ENCODE data around the gene KDM4E. TPM values are rescaled to one million over a fixed set of nuclear protein-coding genes. Genes with fewer than 3 reads are reported as not detected.

KDM4E gene
- total RNA-seq, 1 experiment from 2014 or later = not detected

DNA sequence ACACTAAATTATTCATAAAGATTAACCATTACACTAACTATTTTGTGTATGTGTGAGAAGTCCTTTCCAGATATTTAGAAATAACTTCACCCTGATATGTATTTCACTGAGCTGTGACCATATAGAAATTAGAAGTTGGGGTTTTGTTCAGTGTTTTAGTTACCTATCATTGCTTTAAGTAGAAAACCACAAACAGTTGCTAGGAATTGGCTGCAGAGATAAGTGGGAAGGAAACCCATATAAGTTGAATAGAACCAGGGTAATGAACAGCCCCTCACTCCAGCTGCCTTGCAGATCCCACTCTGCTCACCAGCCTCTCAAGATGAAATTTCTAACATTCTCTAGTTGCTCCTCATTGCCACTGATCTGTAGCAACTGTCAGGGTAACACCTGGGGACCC is 51.9 kb downstream of the KDM4E start:
- DNase-seq (no peak), ATAC-seq (no peak)
- Histone ChIP-seq H3K9ac (ENCODE audit: low read length) (no peak overlapping the region), H3K27ac (ENCODE audit: low read length) (no peak overlapping the region), H3F3A (ENCODE audit: low read length, unreplicated experiment) (no peaks in the 10 kb centered on the region), H2AFZ (ENCODE audit: low read length) (no peak overlapping the region), H3K4me1 (ENCODE audit: insufficient read depth, low read length) (peaks cover 32% of the 10 kb centered on the region), H3K79me2 (ENCODE audit: low read length) (no peaks in the 10 kb centered on the region), H3K9me2 (replicated peaks; ENCODE audit: low read length) (no peaks in the 10 kb centered on the region), H3K36me3 (ENCODE audit: low read depth, low read length) (no peaks in the 10 kb centered on the region), H3K27me3 (ENCODE audit: low read length) (no peaks in the 10 kb centered on the region), H3K9me3 (ENCODE audit: low read length) (no peaks in the 10 kb centered on the region), H3K4me2 (ENCODE audit: low read length) (no peak overlapping the region), H4K20me1 (ENCODE audit: low read length) (no peaks in the 10 kb centered on the region), H3K4me3 (ENCODE audit: low read length) (no peak overlapping the region)
- POLR2A ChIA-PET (ENCODE audit: unreplicated experiment) = no interaction called here
- TF ChIP-seq, protein P1, sequence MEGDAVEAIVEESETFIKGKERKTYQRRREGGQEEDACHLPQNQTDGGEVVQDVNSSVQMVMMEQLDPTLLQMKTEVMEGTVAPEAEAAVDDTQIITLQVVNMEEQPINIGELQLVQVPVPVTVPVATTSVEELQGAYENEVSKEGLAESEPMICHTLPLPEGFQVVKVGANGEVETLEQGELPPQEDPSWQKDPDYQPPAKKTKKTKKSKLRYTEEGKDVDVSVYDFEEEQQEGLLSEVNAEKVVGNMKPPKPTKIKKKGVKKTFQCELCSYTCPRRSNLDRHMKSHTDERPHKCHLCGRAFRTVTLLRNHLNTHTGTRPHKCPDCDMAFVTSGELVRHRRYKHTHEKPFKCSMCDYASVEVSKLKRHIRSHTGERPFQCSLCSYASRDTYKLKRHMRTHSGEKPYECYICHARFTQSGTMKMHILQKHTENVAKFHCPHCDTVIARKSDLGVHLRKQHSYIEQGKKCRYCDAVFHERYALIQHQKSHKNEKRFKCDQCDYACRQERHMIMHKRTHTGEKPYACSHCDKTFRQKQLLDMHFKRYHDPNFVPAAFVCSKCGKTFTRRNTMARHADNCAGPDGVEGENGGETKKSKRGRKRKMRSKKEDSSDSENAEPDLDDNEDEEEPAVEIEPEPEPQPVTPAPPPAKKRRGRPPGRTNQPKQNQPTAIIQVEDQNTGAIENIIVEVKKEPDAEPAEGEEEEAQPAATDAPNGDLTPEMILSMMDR (conservative IDR thresholded peaks at IDR 0.05; ENCODE audit: low read depth, low read length) = no peak
- no peak for TF ChIP-seq EZH2 (IDR thresholded peaks at IDR 0.05; ENCODE audit: low read length, unreplicated experiment)
- CTCF ChIA-PET = interaction anchor here (1.7 kb wide), 1 partner anchor 75 kb away, joined by 6 read pairs; no protein-coding TSS in a partner anchor
- BruUV-seq (replicated peaks) = no TSS peak
- intact Hi-C loops (cut with micrococcal nuclease) = no loop called here

Other genes with a start within 250 kb of the KDM4E start
- 56.9 and 63.5 TPM in 2 replicates for gene CWC15, start 51.7 kb upstream of the KDM4E start, total RNA-seq (2014; rRNA removed)
- 2.7 and 4.1 TPM in 2 replicates for gene KDM4D, start 51.5 kb upstream of the KDM4E start, total RNA-seq (2014; rRNA removed)
- gene KDM4F, start 24.2 kb downstream of the KDM4E start, total RNA-seq (2014; rRNA removed) = not detected in 2 replicates
- gene SRSF8, start 41.7 kb downstream of the KDM4E start, total RNA-seq (2014; rRNA removed) = 17.2 and 20.4 TPM in 2 replicates
- gene ENDOD1, start 64.6 kb downstream of the KDM4E start, total RNA-seq (2014; rRNA removed) = 28.5 and 32.1 TPM in 2 replicates
- 0.23 and 0.55 TPM in 2 replicates for gene SESN3, start 205.9 kb downstream of the KDM4E start, total RNA-seq (2014; rRNA removed)